Activated T-cell treated with anti-CD3 and anti-CD28 coated beads, Interleukin-2, amount 50 U/mL, for 4 hours (primary cell): Measurements from ENCODE around the gene CTPS2. TPM values are rescaled to one million over a fixed set of nuclear protein-coding genes. Genes with fewer than 3 reads are reported as not detected.

Experiments
- ATAC-seq, 2 donors: fragments of 200-7000 bp; cut with Tn5 transposase; one replicate each; pipeline ENCODE4 v1.10.0; 2021
- DNase-seq: peaks from one replicate; pipeline ENCODE4 v3.0.0-alpha.2; 2020
- H3K27me3 Mint-ChIP-seq: one replicate; pipeline ENCODE4 v1.8.0; 2021; ENCODE audit warnings: low read depth, mixed read lengths
- H3K36me3 Mint-ChIP-seq: one replicate; pipeline ENCODE4 v1.8.0; 2022; ENCODE audit warnings: mixed read lengths; ENCODE audit not compliant: insufficient read depth
- H3K4me1 Mint-ChIP-seq: one replicate; pipeline ENCODE4 v1.8.0; 2021; ENCODE audit warnings: low read depth, mixed read lengths
- H3K4me3 Mint-ChIP-seq: one replicate; pipeline ENCODE4 v1.8.0; 2021; ENCODE audit warnings: mild to moderate bottlenecking, moderate library complexity, mixed read lengths
- H3K9me3 Mint-ChIP-seq: one replicate; pipeline ENCODE4 v1.8.0; 2021; ENCODE audit warnings: mixed read lengths
- total RNA-seq, 3 donors: library from RNA; stranded (reverse); gene quantifications; one replicate each; pipeline ENCODE4 v1.2.1, GENCODE V29; 2021

Gene CTPS2
- total RNA-seq, 3 donors from 2014 or later: 1.2 to 2.6 (median 1.5) TPM

DNA sequence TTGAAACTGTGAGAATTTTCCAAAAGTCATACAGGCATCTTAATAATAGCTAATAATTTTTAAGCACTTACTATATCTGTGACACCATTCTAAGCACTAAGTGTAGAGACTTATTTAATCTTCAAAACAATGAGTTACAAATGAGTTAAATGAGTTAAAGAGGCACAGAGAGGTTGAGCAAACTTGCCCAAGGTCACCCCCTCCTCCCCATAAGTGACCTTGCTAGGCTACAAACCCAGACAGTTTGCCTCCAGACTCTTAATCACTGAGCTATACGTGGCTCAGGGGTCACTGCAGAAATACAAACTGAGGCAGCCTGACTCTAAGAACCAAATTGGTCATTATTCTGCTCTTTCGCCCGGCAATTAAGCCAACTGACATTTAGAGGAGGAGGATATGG lies 15.5 kb downstream of the CTPS2 start:
- Mint-ChIP-seq H3K4me1 (no peaks in the 10 kb centered on the region), H3K9me3 (no peaks in the 10 kb centered on the region), H3K27me3 (no peaks in the 10 kb centered on the region), H3K4me3 (no peak overlapping the region), H3K36me3 (no peaks in the 10 kb centered on the region)
- DNase-seq (no peak), ATAC-seq (no peak)

DNA sequence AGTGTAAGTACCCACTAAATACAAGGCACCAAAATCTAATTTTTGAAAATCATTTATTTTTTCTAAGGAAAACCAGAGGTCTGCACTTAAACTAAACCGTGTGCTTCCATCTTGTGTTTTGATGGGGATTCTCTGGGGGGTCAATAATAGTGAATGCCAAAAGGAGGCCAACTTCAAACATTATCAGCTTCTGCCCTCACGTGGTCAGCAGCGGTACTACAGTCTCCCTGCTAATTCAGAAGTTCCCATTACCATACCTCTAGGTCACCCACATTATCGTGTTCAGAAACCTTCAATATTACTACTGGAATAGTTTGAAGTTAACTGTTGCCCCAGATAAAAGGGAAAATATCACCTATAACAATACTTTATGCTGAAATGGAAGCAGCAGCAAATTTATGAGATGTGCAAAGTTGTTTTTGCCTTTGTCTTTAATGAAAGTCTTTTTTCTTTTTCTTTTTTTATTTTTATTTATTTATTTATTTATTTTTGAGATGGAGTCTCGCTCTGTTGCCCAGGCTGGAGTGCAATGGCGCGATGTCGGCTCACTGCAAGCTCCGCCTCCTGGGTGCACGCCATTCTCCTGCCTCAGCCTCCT lies 17.3 kb downstream of the CTPS2 start:
- no peak overlapping the region for H3K4me3 Mint-ChIP-seq
- no peaks in the 10 kb centered on the region for H3K27me3 Mint-ChIP-seq
- peak in 1 of 2 donors; percentile 71 for ATAC-seq
- H3K9me3 Mint-ChIP-seq: no peaks in the 10 kb centered on the region
- peak; percentile 69 for DNase-seq
- H3K4me1 Mint-ChIP-seq: no peaks in the 10 kb centered on the region
- no peaks in the 10 kb centered on the region for H3K36me3 Mint-ChIP-seq

DNA sequence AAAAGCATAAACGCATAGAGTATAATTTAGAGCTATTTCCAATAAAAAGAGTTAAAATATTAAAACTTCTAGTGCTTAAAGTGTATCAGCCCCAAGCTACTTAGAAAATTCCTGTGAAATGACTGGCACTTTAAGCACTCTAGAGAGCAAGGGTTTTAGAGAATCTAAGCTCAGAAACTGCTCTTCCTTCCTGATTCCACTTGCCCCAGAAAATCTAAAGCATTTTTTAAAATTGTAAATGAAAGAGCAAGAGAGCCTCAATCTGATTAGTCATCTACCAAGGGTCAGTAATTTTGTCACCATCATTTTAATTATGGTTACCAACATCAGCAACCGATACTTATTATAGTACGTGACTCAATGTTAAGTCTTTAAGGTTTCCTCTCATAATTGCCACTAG lies 25.0 kb downstream of the CTPS2 start:
- no peak for ATAC-seq
- DNase-seq: no peak
- H3K9me3 Mint-ChIP-seq: no peaks in the 10 kb centered on the region
- H3K4me3 Mint-ChIP-seq: no peak overlapping the region
- no peaks in the 10 kb centered on the region for H3K36me3 Mint-ChIP-seq
- no peaks in the 10 kb centered on the region for H3K27me3 Mint-ChIP-seq
- H3K4me1 Mint-ChIP-seq: no peaks in the 10 kb centered on the region

DNA sequence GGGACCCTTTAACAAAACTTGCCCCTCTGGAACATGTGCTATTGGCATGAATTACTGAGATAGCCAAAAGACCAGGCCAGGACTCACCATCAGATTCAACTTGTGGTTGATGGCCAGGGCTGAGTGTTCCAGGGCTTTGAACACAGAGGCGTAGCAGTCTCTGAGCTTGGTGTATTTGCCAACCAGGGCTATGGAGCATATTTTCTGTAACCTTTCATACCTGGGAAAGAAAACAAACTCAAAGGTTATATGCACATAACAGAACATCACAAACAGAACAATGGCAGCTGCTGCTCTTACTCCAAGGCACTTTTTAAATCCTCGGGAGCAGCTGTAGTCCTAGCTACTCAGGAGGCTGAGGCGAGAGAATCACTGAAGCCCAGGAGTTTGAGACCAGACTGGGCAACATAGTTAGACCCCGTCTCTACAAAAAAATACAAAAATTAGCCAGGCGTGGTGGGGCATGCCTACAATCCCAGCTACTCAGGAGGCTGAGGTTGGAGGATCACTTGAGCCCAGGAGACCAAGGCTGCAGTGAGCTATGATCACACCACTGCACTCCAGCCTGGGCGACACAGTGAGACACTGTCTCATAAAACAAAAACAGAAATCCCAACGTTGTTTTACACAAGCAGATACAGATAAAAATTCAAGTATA lies 29.3 kb downstream of the CTPS2 start:
- H3K27me3 Mint-ChIP-seq: no peaks in the 10 kb centered on the region
- H3K4me3 Mint-ChIP-seq: no peak overlapping the region
- DNase-seq (no peak), ATAC-seq (no peak)
- no peaks in the 10 kb centered on the region for H3K4me1 Mint-ChIP-seq
- peaks cover 6% of the 10 kb centered on the region for H3K36me3 Mint-ChIP-seq
- no peaks in the 10 kb centered on the region for H3K9me3 Mint-ChIP-seq

DNA sequence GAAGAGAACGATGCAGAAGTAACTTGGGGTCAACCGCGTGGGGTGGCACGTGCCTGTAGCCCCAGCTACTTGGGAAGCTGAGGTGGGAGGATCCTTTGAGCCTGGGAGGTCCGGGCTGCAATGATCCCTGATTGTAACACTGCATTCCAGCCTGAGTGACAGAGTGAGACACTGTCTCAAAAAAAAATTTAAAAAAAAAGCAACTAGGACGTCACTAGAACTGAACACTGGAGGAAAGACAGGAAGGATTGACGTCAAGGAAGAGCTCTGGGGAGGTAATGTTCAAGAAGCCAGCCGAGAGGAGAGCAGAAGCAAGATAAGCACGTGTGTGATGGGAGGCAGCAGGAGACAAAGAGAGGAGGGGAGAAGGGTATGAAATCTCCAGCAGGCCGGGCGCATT lies 33.8 kb downstream of the CTPS2 start:
- H3K9me3 Mint-ChIP-seq: no peaks in the 10 kb centered on the region
- H3K27me3 Mint-ChIP-seq: no peaks in the 10 kb centered on the region
- peaks cover 6% of the 10 kb centered on the region for H3K36me3 Mint-ChIP-seq
- no peak overlapping the region for H3K4me3 Mint-ChIP-seq
- H3K4me1 Mint-ChIP-seq: no peaks in the 10 kb centered on the region
- ATAC-seq (no peak), DNase-seq (no peak)

DNA sequence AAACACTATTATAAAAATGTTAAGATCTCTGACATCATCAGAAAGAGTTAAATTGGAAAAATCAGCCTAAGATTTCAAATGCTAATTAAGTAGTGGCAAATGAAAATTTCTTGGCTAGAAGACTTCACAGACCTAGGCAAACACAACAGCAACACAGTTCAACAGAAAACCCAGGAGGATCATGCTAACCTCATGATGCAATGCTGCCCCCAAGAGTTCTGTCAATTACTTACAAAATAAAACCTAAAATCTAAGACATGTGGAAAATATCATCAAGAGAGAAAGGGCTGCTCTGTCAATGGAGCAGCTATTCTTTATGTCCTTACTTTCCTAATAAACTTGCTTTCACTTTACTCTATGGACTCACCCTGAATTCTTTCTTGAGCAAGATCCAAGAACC lies 41.5 kb downstream of the CTPS2 start:
- ATAC-seq: no peak
- no peaks in the 10 kb centered on the region for H3K9me3 Mint-ChIP-seq
- DNase-seq: no peak
- no peak overlapping the region for H3K4me3 Mint-ChIP-seq
- H3K27me3 Mint-ChIP-seq: no peaks in the 10 kb centered on the region
- no peaks in the 10 kb centered on the region for H3K4me1 Mint-ChIP-seq
- no peaks in the 10 kb centered on the region for H3K36me3 Mint-ChIP-seq

DNA sequence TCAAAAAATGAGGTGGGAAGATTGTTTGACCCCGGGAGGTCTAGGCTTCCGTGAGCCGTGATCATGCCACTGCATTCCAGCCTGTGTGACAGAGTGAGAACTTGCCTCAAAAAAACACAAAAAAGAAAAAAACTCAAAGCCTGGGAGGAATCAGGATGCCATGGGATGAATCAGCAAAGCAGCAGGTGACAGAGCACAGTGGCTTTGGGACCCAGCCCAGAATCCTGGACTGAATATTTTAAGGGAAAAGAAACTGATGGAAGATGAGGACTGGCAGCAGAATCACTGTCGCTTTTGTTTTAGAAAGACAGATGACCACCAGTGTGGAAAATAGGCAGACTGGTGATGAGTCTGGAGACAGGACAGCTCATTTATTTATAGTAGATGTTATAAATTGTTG lies 45.9 kb downstream of the CTPS2 start:
- no peaks in the 10 kb centered on the region for H3K4me1 Mint-ChIP-seq
- H3K9me3 Mint-ChIP-seq: no peaks in the 10 kb centered on the region
- no peaks in the 10 kb centered on the region for H3K36me3 Mint-ChIP-seq
- DNase-seq (no peak), ATAC-seq (no peak)
- no peaks in the 10 kb centered on the region for H3K27me3 Mint-ChIP-seq
- H3K4me3 Mint-ChIP-seq: no peak overlapping the region

DNA sequence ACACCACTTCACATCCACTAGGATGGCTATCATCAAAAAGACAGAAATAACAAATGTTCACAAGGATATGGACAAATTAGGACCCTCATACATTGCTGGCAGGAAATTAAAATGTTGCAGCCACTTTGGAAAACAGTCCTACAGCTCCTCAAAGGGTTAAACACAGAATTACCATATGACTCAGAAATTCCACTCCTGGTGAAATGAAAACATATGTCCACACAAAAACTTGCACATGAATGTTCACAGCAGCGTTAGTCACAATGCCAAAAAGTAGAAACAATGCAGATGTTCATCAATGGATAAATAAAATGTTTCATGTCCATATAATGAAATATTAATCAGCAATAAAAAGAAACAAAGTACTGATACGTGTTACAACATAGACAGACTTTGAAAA lies 47.4 kb downstream of the CTPS2 start:
- ATAC-seq (no peak), DNase-seq (no peak)
- no peaks in the 10 kb centered on the region for H3K36me3 Mint-ChIP-seq
- H3K4me3 Mint-ChIP-seq: no peak overlapping the region
- H3K4me1 Mint-ChIP-seq: no peaks in the 10 kb centered on the region
- H3K9me3 Mint-ChIP-seq: no peaks in the 10 kb centered on the region
- no peaks in the 10 kb centered on the region for H3K27me3 Mint-ChIP-seq

DNA sequence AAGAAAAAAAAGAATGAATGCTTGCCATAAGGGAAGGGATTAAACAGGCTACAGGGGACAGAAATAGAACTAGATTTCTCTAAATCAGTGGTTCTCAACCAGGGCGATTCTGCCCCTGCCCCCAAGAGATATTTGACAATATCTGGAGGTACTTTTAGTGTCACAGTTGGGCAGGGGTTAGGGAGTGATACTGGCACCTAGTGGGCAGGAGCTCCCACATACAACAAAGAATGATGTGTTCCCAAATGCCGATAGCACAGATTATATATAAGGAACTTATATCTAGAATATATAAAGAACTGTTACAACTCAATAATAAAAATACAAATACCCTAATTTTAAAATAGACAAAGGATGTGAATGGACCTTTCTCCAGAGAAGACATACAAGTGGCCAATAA lies 47.8 kb downstream of the CTPS2 start:
- H3K9me3 Mint-ChIP-seq: no peaks in the 10 kb centered on the region
- DNase-seq (no peak), ATAC-seq (no peak)
- no peaks in the 10 kb centered on the region for H3K4me1 Mint-ChIP-seq
- H3K36me3 Mint-ChIP-seq: no peaks in the 10 kb centered on the region
- H3K27me3 Mint-ChIP-seq: no peaks in the 10 kb centered on the region
- no peak overlapping the region for H3K4me3 Mint-ChIP-seq

DNA sequence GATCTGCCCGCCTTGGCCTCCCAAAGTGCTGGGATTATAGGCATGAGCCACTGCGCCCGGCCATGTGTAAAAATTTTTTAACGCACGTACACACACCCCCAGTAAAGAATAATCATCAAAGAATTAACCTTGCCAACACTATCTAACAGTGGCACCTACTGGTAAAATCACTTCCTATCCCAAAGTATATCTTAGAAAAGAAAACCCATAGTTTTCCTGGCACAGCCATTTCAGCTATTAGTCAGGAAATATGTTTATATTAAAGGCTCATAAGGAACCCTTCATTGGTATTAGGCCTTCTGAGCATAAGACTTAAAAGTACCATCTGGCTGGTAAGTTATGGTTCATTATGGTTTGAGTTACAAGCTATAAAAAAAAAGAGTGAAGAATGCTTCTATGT lies 48.4 kb downstream of the CTPS2 start:
- no peaks in the 10 kb centered on the region for H3K9me3 Mint-ChIP-seq
- no peak overlapping the region for H3K4me3 Mint-ChIP-seq
- H3K27me3 Mint-ChIP-seq: no peaks in the 10 kb centered on the region
- DNase-seq (no peak), ATAC-seq (no peak)
- no peaks in the 10 kb centered on the region for H3K4me1 Mint-ChIP-seq
- peaks cover 1% of the 10 kb centered on the region for H3K36me3 Mint-ChIP-seq

DNA sequence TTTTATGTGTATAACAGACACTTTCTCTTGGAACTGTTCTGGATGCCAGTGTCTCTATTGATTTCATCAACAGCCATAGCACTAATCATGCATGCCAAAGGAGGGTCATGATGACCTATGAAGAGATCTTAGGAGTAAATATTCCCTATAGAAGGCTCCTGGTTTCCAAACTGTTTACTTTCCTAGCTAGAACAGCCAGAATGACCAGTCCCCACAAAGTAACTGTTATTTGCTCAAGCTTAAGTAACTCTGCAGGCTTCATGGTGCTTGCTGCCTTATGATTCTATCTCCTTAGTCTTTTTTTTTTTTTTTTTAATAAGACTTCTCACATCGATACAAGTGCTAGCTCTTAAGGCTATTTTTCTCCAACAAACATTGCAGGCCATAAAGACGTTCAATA lies 50.1 kb downstream of the CTPS2 start:
- peaks cover 1% of the 10 kb centered on the region for H3K36me3 Mint-ChIP-seq
- no peak for DNase-seq
- no peaks in the 10 kb centered on the region for H3K4me1 Mint-ChIP-seq
- ATAC-seq: no peak
- H3K27me3 Mint-ChIP-seq: no peaks in the 10 kb centered on the region
- H3K4me3 Mint-ChIP-seq: no peak overlapping the region
- H3K9me3 Mint-ChIP-seq: no peaks in the 10 kb centered on the region

DNA sequence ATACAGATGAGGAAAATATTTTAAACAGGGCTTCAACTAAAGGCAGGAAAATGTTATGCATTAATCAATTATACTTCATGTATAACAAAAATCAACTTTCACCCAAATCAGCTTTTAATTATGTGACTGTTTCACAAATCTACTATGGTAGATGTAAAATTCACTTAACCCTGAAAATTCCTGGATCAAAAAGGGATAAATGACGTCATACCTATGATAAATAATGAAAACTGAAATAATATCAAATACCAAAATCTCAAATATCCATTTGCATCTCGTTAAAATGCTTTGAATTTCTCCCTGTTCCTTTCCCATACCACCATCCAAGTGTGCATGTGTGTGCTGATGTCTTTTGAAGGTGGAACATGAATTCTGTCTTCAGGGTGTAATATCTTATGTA lies 51.0 kb downstream of the CTPS2 start:
- DNase-seq: no peak

DNA sequence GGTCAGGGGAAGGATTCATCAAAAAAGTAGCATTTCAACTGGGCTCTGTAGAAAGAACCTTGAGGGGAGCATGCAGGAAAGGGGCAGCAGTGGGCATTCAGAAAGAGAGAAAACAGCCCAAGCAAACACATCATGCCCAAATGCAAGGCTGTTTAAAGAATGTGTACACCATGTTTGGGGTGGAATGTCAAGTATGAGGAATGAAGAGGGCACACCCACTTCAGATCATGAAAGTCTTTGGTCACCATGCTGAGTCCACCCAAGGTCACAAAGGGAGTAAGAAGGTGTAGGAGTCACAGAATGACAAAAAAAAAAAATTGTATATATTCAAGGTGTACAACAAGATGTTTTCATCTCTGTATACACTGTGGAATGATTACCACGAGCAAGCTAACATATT lies 53.1 kb downstream of the CTPS2 start:
- Mint-ChIP-seq H3K36me3 (peaks cover 1% of the 10 kb centered on the region), H3K4me3 (no peak overlapping the region), H3K4me1 (no peaks in the 10 kb centered on the region), H3K9me3 (no peaks in the 10 kb centered on the region), H3K27me3 (no peaks in the 10 kb centered on the region)
- DNase-seq (no peak), ATAC-seq (no peak)

More for the DNA sequence above, 51.0 kb downstream of the CTPS2 start:
- Mint-ChIP-seq H3K9me3 (no peaks in the 10 kb centered on the region), H3K4me1 (no peaks in the 10 kb centered on the region), H3K36me3 (peaks cover 1% of the 10 kb centered on the region), H3K27me3 (no peaks in the 10 kb centered on the region), H3K4me3 (no peak overlapping the region)
- ATAC-seq: no peak

DNA sequence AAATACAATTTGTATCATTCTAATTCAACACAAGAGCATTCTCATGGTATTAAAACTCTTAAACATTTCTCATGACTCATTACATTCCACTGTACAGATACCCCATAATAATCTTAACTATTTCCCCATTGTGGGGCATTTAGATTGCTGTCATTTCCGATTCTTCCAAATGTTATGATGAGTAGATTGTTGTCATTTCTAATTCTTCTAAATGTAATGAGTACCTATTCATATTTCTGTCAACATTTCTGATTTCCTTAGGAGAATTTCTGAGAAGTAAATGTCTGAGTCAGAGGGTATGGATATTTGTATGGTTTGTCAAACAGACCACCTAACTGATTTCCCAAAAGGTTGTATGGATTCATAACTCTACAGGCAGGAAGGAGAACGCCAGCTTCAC lies 54.2 kb downstream of the CTPS2 start:
- Mint-ChIP-seq H3K4me3 (no peak overlapping the region), H3K9me3 (no peaks in the 10 kb centered on the region), H3K27me3 (no peaks in the 10 kb centered on the region), H3K4me1 (no peaks in the 10 kb centered on the region), H3K36me3 (peaks cover 1% of the 10 kb centered on the region)
- ATAC-seq: no peak
- no peak for DNase-seq

DNA sequence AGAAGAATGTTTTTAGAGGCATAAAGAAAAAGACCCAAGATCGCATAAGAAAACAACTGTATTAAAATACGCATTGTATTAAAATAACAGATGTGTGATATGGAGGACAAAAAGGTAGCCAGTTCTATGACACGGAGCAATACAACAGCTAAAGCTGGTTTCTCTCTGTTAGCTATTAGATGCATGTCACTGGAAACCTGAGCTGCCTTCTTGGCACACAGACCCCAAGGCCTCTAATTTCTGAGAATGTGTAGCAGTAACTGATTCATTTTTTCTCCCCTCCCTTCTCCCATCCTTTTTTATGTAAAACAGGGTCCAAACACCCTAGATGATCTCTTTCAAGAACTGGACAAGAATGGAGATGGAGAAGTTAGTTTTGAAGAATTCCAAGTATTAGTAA lies 58.4 kb downstream of the CTPS2 start:
- H3K4me3 Mint-ChIP-seq: no peak overlapping the region
- no peaks in the 10 kb centered on the region for H3K27me3 Mint-ChIP-seq
- peaks cover 4% of the 10 kb centered on the region for H3K36me3 Mint-ChIP-seq
- no peaks in the 10 kb centered on the region for H3K9me3 Mint-ChIP-seq
- no peak for DNase-seq
- no peaks in the 10 kb centered on the region for H3K4me1 Mint-ChIP-seq
- ATAC-seq: no peak
